LNCAP (cell line): ENCODE data around the gene PDGFA.

Experiments used
- CTCF ChIP-seq: fragments of 450-650 bp; IDR thresholded peaks from 2 replicates; pipeline ENCODE4 v1.5.1; 2017; ENCODE audit warnings: mild to moderate bottlenecking

PDGFA gene

GRCh38 chr7:519484-520390 lies at the start of gene PDGFA:
PDGFA (minus strand) TSS chr7:519846; CDS start chr7:519001, 845 bp downstream.
- TF ChIP-seq CTCF, result no peak

GRCh38 chr7:568031-568951 lies 48.6 kb upstream of the PDGFA start:
- no peak for TF ChIP-seq CTCF

- TF ChIP-seq CTCF, result no peak
Observed at GRCh38 chr7:567305-567883, 47.7 kb upstream of the PDGFA start.

GRCh38 chr7:566100-566499 lies 46.5 kb upstream of the PDGFA start:
- no peak for TF ChIP-seq CTCF

- no peak for TF ChIP-seq CTCF
Observed at GRCh38 chr7:564176-564865, 44.7 kb upstream of the PDGFA start.

GRCh38 chr7:563629-564170 lies 44.1 kb upstream of the PDGFA start:
- no peak for TF ChIP-seq CTCF
